Hepatic stellate cell (primary cell): ENCODE measurements around the gene C17orf107.
A peak's percentile ranks its signal among the peaks of the same experiment; 100 is the strongest.

Experiments used
- DNase-seq: peaks from one replicate; pipeline ENCODE4 v3.0.0; 2011; ENCODE audit warnings: low spot score

Gene C17orf107

DNA sequence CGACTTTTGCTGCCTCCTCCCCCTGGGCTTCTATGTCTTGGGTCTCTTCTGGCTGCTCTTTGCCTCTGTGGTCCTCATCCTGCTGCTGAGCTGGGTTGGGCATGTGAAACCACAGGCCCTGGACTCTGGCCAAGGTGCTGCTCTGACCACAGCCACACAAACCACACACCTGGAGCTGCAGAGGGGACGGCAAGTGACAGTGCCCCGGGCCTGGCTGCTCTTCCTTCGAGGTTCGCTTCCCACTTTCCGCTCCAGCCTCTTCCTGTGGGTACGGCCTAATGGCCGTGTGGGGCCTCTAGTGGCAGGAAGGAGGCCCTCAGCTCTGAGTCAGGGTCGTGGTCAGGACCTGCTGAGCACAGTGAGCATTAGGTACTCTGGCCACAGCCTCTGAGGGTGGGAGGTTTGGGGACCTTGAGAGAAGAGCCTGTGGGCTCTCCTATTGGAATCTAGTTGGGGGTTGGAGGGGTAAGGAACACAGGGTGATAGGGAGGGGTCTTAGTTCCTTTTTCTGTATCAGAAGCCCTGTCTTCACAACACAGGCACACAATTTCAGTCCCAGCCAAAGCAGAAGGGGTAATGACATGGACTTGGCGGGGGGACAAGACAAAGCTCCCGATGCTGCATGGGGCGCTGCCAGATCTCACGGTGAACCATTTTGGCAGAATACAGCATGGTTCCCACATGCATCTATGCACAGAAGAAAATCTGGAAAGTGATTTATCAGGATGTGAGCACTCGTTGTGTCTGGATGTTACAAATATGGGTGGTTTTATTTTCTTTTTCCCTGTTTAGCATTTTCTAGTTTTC, 35.0 kb downstream of the C17orf107 start:
- DNase-seq: peak; percentile 70

DNA sequence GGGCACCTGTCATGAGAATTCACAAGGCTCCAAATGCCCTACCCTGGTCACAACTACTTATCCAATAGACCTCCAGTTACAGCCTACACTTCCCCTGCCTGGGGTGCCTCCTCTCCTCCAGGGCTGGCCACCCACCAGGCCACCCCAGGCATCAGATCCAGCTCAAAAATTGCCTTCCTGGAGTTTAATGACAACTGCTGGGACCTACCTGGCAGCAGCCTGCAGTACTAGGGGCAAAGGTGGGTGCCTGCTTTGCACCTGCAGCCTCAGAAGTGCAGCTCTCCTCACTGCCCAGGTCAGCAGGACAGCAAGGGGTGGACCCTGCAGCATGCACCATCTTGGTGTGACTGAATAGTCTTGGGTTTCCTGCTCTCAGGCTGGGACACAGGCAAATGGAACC, 36.3 kb downstream of the C17orf107 start:
- DNase-seq: no peak

DNA sequence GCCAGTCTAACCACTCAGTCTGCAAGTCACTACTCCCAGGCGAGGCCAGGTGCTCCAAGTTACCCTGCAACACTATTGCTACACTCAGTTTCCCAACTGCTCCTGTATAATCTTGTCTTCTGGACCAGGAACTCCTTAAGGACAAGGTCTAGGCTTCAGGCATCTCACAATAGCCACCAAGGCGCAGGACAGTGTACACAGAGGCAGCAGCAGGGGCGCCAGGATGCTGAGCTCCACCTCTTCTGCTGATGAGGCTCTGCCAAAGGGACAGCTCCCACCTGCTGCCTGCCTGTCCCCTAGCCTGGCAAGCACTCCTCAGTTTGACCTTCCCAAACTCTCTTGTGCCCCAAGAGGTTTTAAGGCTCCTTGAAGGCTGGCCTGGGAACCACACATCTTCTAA, 37.1 kb downstream of the C17orf107 start:
- DNase-seq: no peak

DNA sequence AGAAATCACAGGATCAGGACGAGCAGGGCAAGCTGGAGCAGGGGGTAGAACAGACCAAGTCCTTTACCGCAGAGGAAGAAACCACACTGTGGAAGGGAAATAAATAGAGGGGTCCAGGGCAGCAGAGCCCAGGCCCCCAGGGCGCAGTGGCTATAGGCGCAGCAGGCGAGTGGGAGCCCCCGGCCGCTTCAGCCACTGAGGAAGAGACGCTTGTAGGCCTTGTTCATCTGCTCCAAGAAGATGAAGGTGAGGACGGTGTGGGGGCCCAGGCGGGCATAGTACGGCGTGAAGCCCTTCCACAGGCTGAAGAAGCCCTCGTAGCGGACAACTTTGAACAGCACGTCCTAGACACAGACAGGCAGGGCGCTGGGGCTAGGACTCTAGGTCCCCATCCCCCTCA, 38.2 kb downstream of the C17orf107 start:
- no peak for DNase-seq

DNA sequence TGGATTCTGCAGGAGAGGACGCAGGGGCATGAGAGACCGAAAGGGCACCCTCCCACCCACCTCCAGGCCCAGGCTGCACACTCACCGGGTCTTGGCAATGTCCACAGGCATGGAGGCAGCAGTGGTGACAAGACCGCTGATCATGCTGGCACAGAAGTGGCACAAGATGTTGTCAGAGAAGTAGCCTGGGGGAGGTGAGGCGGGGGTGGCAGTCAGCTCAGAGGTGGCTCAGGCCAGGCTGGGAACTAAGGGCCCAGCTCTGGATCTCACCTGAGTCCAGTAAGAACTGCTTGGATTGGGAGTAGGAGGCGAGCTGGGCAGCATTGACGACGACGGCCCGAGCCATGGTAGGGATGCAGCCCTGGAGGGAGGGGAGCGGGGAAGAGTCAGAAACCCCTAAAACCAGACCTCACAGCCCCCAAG, 38.7 kb downstream of the C17orf107 start:
- no peak for DNase-seq

DNA sequence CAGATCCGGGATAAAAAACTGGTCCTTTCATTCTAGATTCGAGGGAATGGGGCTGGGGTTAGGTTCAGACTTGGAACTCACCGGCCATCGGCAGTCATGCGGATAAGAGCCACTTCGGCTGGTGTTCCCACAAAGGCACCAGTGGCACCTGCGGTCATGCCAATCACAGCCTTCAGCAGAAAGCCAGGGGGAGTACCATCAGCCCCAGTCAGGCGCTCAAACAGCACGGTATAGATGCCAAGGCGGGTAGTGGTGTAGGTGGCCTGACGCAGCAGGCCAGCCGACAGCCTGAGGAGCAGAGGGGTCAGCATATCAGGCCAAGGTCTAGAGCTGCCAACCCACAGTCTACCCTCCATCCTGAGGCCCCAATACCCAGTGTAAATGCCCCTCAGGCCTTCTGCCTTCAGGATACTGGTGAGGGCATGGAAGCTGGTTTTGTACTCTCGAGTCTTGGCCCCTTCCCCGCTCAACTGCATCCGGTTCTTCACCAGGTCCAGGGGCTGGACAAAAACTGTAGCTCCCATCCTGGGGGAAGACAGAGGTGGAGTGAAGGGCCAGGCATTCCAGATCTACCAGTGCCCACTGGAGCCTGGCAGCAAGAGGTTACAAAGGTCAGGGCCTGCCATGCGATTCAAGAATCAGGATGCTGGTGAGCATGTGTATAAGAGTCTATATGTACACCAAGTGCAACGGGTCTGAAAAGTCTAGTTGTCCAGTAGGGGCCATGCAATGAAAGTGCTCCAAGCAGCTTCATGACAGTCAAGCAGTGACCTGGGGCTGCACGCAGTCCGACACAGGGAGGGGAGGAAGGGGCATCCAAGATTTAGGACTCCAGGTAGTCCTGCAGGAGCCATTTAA, 39.6 kb downstream of the C17orf107 start:
- DNase-seq: no peak

DNA sequence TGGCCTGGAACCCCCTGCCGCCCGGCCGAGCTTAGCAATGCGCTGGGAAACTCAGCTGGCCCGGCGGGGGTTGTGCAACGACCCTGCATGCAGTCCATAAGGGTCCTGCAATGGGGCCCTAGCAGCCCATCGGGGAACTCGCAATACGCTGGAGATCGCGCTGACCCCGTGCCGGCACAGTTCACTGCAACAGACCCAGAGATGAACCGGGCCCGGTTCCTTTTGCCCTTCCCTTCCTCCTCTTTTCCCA, 40.1 kb downstream of the C17orf107 start:
- DNase-seq: no peak

DNA sequence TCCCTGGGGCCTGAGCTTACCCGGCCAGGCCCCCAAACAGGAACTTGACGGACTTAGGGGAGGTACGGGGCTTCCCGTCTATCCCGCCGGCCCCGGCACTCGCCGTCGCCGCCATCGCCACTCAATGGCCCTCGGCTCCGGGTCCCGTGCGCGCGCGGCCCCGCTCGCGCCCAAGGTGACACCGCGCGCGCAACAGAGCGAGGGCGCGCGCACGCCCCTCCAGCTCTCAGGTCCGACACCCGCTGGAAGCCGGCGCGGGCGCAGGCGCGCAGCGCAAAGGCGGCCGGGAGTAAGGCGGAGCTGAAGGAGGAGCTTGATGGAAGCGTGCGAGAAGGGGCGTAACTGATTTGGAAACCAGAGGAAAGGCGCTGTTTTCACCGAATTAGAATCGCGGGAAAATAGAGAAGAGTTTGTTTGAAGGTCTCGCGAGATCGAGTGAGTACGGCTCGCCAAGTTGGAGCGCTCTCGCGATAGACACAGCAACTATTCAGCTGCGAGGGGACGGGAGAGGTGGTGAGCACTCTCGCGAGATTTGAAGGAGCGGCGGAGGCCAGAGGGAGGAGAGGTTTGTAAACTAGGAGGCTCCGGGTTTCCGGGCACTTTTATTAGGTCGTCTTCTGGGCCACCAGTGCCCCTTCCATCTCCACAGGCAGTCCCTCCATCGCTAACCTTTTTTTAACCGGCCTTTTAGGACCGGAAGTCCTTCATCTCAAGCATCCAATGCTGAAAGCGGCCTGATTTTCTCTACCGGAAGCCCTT, 40.6 kb downstream of the C17orf107 start, which contains the start of the genes RNF167 and SLC25A11:
TSS of gene RNF167 (plus strand) at position 473 of the 759 bp plus-strand sequence. CDS start 642 bp downstream, outside the sequence.
TSS of gene SLC25A11 (minus strand) at position 251 of the 759 bp plus-strand sequence. CDS start at position 115, 136 bp downstream.
- DNase-seq: peak; percentile 98

DNA sequence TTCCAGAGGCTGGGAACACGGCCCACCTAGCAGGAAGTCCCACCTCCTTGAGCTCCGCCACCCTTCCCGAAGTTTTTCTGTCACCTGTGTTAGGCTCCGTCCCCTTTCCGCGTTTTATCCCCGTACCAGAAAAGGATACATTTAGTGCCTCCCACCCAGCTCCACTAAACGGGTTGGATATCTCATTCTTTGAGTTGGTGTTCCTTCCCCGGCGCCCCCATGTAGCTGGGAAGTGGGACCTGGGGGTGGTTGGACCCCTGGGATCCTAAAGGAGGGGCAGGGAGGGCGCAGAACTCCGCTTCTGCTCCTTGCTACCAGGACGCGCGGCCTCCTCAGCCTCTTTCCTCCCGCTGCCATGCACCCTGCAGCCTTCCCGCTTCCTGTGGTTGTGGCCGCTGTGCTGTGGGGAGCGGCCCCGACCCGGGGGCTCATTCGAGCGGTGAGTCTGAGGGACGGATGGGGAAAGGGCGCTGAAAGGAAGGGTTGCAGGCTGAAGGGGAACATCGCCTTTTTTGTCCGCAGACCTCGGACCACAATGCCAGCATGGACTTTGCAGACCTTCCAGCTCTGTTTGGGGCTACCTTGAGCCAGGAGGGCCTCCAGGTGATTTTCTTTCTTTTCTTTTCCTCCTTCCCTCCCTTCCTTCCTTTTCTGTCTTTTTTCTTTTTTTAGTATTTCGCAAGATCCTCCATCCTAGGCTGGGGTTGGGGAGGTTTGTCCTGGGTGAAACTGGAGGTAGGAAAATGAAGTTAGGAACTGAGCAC, 41.4 kb downstream of the C17orf107 start:
- DNase-seq: peak; percentile 90

DNA sequence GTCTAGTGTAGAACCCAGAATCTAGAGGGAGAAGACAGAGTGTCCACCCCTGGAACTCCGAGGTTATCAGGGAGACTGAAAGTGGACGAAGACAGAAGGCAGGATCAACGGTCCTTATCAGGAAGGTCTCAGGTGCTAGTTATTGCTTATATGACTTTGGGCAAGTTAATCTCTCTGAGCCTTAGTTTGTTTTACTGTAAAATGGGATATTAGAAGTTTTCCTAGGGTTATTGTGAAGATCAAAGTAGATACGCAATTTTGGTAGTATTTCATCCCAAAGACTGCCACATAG, 41.9 kb downstream of the C17orf107 start:
- no peak for DNase-seq

DNA sequence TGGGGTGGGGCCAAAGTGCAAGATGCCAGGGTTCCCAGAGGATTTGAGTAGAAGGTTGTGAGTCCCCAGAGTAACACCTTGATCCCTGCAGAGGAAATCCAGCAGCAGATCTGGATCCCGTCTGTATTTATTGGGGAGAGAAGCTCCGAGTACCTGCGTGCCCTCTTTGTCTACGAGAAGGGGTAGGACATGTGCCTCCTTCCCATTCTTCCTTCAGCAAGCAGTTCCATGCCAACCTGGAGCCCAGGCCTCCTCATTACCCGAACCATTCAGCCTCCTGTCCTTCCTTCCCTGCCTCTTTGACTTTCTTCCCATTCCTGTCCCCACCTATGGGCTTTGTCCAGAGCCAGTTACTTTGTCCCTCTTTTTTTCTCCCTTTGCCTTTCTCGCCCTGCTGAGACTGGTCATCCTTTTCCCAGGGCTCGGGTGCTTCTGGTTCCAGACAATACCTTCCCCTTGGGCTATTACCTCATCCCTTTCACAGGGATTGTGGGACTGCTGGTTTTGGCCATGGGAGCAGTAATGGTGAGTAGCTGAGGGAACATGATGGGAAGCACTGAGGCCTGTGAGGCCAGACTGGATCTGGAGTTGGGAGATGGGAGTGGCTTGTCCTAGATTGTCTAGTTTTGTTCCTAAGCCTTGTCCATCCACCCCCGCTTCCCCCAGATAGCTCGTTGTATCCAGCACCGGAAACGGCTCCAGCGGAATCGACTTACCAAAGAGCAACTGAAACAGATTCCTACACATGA, 43.6 kb downstream of the C17orf107 start:
- DNase-seq: no peak

DNA sequence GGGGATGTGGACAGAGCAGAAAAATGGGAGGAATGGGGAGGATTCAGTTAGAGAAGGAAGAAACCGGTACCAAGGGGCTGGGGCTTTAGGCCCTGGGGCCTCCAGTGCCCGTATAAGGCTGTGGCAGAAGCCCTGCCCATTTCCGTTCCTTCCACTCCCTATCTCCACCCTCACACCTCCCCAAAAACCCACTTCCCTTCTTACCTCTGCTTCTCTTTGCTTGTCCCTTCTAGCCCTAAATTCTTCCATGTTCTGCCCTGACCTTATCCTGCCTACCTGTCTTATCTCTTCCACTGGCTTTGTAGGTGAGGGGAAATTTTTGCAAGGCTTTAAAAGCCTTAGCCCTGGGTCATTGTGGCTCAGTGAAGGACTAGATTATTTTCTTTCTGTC, 44.8 kb downstream of the C17orf107 start:
- DNase-seq: no peak

DNA sequence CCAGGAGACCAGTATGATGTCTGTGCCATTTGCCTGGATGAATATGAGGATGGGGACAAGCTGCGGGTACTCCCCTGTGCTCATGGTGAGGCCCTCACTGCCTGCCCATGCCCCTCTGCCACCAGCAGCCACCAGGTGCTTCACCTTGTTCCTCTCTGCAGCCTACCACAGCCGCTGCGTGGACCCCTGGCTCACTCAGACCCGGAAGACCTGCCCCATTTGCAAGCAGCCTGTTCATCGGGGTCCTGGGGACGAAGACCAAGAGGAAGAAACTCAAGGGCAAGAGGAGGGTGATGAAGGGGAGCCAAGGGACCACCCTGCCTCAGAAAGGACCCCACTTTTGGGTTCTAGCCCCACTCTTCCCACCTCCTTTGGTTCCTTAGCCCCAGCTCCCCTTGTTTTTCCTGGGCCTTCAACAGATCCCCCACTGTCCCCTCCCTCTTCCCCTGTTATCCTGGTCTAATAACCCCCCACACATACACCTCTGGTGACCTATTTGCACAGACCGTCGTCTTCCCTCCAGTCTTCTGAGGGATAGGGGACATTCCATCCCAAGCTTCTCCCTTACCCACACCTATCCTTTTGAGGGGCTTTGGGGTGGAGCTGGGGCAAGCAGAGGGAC, 45.3 kb downstream of the C17orf107 start:
- DNase-seq: no peak

DNA sequence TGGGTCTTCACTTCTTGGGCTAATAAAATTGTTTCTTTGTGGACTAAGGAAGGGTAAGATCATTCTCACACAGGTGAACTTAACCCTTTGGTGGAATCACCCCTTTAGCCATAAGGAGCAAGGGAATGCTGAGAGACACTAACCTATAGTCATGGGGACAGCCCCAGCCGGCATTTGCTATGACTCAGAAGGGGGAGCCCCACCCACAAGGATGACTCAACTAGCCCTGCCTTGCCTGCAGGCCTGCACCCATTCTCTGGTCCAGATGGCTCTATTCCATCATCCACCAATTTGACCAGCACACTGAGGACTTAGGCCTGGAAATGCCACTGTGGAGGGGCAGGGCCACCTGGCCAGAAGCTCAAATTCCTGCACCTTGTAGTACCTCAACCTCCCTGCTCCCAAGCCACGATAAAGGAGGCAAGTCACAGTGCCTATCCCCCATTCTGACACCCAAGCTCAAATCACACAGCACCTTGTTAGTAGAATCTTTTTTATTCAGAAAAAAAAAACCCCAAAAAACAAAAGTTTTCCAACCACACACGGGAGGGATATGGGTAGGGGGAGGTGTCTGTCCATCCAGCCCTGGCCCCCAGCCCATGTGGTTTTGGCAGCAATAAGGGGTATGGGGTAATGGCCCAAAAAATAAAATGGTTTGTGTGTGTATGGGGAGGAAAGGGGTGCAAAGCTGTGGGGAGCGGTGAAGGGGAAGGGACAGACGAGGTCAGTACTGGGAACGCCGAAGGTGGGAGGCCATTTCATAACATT, 46.0 kb downstream of the C17orf107 start:
- DNase-seq: peak; percentile 97

DNA sequence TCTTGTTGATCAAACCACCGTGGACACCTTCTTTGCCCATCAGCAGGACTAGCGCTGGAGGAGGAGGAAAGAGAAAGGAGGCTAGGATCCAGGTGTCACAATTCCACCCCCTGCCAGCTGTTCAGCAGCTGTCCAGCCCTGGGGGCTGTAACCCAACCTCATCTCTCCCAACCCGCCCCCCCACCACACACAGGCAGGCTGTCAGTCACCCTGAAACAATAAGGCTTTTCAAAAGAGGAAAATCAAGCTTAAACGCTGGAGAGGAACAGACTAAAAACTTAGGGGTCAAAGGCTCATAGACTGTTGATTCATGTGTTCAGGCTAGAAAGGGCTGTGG, 46.6 kb downstream of the C17orf107 start:
- DNase-seq: no peak

DNA sequence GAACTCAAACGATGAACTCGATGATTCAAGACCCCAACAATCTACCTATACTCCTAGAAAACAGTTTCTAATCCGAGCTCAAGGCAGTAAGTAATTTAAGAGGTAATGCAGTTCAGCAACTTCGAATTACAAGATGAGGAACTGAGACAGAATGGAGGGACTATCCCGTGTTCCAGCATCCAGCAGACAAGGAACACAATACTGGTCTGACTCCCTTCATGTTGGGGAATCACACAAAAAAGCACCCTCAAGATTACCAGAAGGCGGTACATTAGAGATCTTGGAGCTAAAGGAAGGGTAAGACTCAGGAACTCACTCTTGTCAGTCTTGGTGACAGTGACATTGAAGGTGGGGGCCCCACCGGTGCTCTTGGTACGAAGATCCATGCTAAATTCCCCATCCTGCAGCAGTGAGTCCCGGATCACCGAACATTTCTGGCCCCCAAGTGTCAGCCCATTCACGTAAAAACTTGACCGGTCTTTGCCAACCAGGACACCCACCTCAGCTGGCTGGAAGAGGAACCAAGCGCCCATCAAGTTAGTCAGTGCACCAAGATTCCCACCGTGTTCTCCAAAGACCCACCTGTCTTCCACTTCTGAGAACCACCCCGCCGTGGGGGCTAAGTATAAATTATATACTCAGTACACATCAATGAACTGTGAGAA, 47.1 kb downstream of the C17orf107 start:
- no peak for DNase-seq

DNA sequence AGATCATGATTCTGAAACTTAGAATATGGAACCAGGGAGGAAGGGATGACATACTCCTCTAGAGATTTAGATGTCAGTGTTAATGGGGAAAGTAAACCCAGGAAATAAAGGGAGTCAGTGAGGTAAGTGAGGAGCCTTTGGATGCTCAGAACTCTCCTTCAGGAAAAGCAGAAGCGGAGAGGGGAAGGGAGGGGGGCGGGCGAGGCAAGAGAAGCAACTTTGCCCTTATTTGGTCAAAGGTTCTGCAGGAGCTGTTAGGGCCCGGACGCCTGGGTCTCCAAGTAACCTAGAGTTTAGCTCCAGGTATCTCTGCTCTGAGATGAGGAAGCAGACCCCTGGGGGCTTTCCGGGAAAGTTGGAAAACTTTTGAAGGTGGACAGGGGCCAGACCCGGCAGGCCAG, 47.7 kb downstream of the C17orf107 start:
- no peak for DNase-seq

DNA sequence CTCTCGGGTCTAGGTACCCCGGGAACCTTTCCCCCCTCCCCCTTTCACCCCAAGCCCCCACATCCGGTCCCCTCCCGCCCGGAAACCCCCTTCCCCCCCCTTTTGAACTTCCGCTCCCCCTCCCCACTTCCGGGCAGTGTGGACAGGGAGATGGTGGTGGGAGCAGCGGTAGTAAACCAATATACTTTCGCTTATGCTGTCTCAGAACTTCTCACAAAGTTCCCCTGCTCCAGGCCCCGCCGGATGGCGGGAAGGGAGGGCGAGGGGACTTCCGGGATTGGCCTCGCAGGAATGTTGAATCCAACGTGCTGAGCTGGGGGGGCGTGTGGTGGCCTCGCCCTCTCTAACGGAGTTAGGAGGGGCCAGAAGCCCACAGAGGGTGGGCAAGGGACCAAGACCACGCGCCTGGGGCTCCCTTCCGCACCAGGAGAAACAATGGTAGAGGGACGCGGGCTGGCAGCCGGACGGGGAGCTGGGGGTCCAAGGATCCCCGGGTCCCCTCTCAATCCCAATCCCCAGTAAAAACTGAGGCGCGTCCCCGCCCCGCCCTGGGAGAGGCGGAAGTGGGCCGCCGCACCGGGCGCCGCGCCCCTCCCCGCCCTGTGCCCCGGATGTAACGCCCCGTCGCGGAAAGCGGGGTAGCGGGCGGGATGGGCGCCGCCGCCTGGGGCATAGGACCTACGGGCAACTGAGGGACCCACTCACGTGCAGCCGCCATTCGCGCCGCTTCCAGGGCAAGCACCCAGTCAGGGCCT, 48.3 kb downstream of the C17orf107 start:
- DNase-seq: peak; percentile 71
